Esophagus mucosa (tissue), 1 donor: ENCODE measurements around the gene PTPN14. TPM values are rescaled to one million over a fixed set of nuclear protein-coding genes. Genes with fewer than 3 reads are reported as not detected.
"Not testable (repeated sequence)": the region's sequence is repeated elsewhere in the genome, so short reads cannot be mapped to it uniquely, and the experiment has no call there.

Source experiments
- ATAC-seq: fragments of 200-7000 bp; cut with Tn5 transposase; one replicate; pipeline ENCODE4 v1.9.1; 2020
- total RNA-seq: library from RNA; stranded (reverse); gene quantifications from one replicate; pipeline ENCODE4 v1.2.4, GENCODE V29; 2023
- donor health status: DM: yes; HTN: yes; CAD: no.

The PTPN14 gene
- total RNA-seq, 1 donor from 2014 or later, result 25.3 TPM

DNA sequence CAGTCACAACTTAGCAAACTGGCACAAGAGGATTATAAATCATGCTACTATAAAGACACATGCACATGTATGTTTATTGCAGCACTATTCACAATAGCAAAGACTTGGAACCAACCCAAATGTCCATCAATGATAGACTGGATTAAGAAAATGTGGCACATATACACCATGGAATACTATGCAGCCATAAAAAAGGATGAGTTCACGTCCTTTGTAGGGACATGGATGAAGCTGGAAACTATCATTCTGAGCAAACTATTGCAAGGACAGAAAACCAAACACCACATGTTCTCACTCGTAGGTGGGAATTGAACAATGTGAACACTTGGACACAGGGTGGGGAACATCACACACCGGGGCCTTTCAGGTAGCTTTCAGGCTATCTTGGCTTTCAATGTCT lies 41.8 kb downstream of the PTPN14 start:
- ATAC-seq, result not testable (repeated sequence)

DNA sequence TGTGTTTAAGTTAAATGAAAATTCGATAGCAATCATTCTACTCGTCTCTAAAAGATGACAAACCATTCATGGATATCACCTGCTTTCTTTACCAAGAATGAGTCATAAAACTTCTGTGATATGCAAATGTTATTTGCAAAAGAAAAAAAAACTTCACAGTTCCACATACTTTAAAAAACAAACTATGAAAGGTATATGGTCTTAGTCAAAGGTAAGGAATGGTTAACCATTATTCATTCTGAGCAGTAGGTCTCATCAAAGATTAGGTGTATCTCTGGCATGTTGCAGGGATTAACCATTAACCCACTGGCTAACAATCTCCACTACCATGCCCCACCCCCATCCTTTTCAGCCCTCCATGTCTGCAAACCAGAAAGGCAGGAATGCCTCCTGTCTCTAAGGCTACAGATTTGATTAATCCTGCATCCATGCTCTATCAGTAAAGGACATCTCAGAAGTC lies 44.4 kb downstream of the PTPN14 start:
- peak; percentile 32 for ATAC-seq

DNA sequence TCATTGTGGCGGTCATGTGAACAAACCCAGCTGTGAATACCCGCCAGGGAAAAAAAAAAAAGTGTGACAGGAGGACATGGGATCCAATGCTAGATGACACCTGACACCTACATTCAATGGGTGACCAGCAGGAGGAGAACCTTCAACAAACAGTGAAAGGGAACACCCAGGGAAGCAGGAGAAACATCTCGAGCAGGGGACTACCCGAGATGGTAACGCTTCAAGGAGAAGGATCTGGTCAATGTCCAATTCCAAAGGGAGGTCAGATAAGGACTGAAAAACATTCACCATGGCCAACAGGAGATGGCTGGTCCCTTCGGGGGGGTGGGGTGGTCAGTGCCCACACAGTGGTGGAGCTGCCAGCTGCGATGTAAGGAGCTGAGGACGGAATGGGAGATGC lies 46.3 kb downstream of the PTPN14 start:
- ATAC-seq, result no peak

DNA sequence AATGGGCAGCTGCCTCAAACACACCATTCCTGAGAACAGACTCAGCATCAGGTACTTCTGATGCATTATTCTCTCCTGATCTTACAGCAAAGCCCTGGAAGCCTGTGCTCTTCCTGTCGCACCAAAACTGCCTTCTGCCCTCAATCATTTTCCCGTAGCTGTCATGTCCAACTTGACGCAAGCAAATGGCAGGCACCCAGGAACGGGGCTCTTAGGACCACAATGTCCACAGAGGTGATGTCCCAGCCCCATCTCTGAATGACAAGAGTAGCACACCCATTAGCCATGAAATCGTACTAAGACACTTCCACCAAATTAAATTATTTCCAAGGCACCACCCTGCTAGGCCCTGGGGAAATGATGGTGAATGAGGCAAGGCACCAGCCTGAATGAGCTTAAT lies 47.1 kb downstream of the PTPN14 start:
- no peak for ATAC-seq

DNA sequence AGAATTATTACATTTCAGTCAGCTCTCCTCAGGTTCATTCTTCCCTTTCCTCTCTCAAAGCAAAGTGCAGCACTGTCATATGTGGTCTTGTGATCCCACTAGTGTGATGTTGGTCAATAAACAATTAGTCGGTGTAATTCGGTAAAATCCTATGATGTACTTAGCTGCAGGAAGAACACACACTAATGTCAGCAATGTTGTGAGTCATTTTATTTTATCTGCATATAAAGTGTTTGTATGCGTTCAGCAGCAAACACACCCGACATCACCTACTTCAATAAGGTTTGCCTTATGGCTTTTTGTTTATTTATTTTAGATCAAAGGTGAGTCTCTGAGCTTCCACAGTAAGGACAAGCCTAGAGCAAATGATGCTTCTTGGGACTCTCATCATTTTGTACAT lies 47.8 kb downstream of the PTPN14 start:
- no peak for ATAC-seq

DNA sequence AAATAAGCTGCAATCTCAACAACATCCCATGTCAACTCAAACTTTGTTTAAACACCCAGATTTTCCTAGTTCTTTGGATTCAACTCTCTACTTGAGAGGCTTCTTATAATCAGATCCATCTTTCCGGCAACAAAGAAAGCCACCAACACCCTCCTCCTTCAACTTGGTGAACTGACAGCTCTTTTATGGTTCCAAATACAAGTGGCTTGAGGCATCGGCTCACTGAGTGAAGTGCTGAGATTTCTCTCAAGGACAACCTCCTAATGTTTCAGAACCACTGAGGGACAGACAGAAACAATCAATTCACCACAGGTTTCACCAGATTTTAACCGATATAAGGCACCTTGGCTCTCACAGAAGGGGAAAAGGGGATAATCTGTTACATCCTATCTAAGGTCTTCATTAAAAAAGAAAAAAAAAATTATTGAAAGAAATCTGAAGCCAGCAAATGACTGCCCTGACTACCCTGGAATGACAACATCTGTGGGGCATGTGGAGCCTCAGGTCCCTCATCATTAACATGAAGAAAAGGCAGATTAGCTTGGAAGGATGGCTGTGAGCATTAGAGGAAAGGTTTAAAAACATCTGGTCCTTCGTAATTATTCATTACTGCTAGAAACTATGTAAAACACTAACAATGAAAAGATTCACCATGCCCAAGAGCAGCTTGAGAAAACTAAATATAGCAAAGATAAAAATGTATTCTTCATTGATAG lies 50.9 kb downstream of the PTPN14 start:
- ATAC-seq, result no peak

DNA sequence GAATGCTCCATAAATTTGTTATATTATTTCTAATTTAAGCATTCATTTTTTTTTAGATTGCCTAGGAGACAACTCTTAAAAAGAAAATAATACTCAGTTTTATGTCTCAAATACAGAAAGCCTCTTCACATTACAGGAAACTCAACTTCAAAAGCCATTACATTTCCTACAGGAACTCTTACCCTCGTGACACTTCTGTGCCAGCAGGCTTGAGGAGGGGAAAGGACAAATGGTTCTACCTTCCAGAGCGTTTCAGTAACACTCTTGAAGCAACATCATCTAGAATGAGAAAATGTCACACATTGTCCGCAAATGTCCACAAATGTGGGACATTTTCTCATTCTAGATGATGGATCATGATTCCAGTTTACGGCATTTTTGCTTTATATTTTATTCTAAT lies 51.7 kb downstream of the PTPN14 start:
- ATAC-seq, result no peak

DNA sequence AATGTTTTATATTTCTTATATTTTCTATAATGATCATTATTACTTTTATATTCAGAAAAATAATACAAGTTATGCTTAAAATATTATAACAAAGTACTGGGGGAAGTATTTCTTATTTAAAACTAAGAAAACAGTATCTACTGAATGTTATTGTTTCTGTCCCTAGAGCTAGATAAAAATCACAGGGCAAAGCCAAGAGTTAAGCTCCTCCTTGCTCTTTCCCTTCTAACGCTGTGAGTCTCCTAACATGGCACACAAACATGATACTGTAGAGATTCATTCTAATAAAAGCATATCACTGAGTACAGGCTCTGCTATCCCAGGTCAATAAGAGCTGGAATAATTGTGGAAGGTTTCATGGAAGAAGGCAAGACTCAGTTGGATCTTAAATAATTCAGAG lies 53.4 kb downstream of the PTPN14 start:
- ATAC-seq, result no peak

DNA sequence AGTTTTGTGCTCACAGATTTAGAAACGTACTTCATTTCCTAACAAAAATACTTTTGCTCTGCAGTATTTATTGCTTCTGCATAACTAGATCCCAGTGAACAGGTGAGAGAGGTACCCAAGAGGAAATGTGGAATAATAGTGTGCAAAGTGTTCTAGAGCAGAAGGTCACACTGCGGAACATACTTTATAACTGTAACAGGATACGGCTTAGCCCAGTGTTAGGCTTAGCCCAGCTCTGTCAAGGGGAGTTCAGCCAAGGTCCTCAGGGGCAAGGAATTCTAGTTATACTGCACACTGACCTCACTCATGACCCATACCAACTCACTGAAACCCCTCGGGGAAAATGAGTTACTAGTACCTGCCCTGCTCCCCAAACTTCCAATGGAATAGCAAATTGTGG lies 55.3 kb downstream of the PTPN14 start:
- no peak for ATAC-seq

DNA sequence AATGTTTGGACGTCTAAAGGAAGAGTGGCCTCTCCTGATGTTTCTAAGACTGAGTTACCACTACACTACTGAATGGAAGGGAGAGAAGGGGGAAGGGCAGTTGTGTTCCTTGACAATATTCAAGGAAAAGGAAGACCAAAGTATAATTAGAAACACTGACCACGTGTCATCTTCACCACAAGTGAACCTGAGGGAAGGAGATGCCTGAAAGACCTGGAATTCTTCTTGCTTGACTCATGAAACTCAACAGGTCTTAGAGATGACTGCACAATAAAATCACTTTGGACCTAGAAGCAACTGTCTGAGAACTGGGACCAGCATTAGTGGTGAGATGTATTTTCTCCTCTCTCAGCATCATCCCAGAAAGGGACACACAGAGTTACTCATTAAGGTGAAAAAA lies 56.7 kb downstream of the PTPN14 start:
- no peak for ATAC-seq

DNA sequence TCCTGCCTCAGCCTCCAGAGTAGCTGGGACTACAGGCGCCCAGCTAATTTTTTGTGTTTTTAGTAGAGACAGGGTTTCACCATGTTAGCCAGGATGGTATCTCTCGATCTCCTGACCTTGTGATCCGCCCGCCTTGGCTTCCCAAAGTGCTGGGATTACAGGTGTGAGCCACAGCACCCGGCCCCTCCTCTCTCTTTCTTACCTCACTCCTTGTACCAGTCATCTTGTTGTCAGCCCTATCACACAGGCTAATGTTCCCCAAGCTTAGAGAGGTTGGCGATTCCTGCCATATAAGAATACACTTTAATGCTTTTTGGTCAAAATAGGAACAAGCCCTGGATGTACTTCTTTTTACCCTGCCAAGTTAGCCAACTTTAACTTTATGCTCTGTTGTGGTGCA lies 57.2 kb downstream of the PTPN14 start:
- ATAC-seq, result not testable (repeated sequence)

DNA sequence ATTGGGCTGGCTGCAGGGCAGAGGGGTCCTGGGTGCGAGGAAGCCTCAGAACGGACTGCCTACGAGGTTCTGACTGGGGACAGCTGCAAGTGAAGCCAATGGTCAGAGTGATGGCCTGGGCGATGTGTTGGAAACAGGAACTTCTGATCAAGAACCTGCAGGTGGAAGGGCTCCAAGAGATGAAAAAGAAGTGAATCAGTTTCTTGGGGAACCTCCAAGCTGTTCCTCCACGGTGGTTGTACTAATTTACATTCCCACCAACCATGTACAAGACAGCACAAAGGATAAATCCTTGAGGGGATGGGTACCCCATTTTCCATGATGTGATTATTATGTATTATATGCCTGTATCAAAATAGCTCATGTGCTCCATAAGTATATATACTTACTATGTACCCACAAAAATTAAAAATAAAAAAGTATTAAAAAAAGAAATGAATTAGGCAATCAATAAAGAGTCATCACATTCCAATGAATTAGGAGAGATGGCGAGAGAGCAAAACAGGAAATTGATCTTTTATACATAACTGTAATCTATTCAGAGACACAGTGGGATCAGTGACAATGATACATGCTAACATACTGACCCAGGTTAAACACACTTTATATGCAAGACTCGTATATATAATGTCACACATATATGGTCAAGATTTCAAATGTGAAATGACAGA lies 58.1 kb downstream of the PTPN14 start:
- ATAC-seq, result no peak

DNA sequence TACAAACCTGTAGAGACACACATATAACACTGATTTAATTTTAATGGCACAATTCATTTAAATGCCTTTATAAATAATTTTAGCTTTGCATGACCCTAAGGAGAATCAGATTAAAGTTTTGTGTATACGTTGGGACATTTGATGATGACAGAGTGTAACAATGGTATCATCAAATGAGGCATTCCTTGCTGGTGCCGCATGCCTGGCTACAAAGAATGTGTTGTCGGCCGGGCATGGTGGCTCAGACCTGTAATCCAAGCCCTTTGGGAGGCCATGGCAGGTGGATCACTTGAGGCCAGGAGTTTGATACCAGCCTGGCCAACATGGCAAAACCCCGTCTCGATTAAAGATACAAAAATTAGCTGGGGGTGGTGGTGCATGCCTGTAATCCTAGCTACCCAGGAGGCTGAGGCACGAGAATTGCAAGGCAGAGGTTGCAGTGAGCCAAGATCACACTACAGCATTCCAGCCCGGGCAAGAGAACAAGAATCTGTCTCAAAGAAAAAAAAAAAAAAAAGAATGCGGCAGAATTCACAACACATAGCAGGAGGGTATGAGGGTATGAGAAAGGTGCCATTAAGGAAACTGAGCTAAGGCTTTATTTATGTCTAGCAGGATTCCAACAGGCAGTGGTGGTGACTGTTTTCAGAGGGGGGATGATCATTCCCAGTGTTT lies 58.9 kb downstream of the PTPN14 start:
- no peak for ATAC-seq

DNA sequence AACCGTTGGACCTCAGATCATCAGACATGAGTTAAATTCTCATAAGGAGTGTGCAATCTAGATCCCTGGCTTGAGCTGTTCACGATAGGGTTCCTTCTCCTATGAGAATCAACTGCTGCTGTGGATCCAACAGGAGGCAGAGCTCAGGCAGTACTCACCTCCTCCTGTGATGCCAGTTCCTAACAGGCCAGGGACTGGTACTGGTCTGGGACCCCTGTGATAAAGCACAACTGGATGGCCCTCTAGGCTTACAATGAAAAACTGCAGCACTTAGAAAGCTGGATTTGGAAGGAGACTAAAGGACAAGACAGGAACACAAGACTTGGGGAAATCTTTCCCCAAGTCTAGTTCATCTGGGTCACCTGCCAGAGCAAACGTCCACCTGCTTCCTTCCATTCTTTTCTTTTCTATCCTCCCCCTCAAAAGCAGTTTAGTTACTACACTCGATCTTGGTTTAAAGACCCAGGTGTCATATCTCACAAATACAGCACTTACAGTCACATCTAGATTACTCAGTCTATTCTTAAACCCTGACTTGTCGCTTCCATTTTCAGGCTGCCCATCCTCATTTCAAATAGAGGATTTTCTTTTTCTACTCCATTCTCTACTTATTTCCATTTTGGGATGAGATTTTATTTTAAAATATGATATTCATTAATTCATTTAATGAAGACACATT lies 59.8 kb downstream of the PTPN14 start:
- ATAC-seq, result no peak

DNA sequence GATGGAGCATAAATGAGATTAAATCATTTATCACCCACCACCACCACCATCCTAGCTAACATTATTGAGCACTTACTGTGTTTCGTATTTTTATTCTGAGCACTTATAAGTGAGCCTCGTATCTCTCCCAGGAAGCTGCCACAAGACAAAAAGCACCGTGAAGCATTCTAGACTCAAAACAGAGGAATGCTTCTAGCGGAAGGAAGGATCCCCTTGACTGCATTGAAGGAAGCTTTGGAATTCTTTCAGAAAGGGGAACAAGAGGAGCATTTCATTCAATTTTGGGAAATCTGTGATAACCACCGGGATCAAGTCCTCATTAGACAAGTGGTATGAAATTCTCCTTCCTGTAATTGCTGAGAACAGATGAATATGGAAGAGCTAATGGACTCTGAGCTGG lies 66.3 kb downstream of the PTPN14 start:
- ATAC-seq, result no peak

DNA sequence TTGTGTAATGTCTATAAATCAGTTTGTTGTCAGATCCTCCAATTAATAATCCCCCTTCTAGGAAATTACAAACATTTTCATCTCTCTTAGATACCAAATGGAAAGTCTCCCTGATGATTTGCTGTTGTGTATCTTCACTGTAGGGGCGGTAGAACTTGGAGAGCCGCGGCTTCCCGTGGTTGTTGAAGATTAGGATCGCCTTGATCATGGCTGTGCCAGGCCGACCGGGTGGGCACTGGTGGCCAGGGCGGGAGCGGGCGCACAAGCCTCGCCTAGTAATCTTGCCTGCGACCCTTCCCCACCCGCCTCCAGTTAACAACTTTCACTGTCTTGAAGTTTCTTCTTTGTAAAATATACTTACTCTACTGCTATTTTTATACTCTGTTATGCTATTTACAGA lies 68.2 kb downstream of the PTPN14 start:
- not testable (repeated sequence) for ATAC-seq

DNA sequence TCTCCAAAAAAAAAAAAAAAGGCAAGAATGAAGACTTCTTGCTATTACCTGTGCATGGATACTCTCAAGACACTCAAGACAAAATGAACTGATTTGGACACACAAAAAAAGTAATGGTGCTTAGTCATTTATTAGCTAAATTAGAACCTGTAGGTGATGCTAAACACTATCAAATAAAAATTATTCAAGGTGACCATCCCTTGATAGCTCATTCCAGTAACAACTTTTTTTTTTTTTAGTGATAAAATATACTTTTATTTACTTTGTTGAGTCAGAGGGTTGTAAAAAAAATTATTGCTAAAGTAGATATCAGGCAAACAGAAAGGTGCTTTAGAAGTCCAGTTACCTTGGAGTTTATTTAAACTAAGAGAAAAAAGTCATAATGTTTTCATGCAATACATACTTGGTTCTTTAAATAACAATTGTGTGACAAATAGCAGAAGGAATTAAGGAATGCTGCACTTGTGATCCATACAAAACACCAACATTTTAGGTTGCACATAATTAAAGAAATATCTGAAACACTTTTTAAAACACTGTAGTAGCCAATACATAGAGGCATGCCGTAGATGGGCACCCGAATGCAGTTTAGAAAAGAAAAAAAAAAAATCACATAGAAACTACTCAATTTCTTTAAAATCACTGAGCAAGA lies 69.3 kb downstream of the PTPN14 start:
- ATAC-seq, result not testable (repeated sequence)

DNA sequence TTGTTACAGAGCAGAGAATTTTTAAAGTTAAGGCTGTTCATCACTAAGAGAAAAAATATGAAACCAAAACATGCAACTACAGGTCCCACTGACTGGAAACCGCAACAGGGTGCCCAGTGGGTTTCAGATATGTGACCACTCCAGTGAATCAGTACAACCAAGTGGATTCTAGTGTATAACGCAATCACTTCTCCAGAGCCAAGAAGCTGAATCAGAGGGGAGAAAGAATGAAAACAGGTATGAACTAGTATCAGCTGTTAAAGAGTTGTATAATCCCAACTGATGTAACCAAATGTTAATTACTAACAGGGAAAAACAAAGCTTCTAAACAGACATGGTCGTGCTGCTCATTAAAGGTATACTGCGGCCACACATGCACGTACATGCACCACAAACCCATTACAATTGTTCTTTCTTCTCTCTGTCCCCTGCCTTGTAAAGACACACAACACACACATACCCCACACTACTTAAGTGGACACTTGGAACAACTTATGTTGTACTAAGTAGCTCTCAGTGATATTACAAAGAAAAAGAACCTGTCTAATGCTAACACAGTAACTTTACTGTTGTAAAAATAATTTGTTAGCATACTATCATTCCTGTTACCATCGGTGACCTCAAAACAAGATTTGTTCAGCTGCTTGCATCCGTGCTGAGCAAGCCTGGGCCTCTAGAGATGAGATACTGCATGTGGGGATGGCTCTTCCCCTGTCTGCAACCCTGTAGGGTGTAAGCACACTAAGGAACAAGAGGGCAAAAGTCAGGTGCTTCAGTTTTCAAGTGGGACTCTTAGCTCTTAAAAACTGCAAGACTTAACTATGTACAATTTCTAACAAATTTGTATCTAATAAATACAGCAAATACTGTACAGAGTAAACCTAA lies 74.2 kb downstream of the PTPN14 start:
- peak; percentile 94 for ATAC-seq

DNA sequence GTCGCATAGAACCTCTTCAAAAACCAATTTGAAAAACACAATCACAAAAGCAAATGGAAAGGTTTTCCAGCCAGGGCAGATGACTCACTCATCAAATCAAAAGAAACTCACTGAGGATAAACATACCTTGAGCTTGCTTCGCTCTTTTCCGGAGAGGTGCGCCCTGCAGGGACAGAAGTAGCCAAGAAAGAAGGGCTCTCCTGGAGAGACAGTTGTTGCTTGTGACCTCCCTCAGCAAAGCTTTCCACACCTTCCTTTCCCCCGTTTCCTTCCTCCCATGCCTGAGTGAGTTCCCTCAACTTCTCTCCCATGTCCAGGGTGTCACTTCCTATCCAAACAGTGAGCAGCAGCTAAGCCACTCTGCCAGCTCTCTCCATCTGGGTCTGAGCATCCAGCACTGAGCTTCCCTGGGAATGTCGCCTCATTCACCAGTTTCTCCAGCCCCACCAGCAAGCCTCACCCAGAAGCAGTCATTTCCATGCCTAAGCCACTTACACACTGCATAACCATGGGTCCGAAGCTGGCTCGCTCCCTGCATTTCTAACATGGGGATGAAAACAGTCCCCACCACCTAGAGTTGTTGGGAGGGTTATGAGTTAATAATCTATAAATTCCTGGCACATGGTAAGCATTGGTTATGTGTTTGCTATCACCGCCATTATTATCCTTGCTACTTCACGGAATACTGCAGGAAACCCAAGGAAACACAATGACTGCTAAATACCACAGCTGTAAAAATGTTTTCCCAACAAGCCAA lies 75.0 kb downstream of the PTPN14 start:
- peak; percentile 64 for ATAC-seq

DNA sequence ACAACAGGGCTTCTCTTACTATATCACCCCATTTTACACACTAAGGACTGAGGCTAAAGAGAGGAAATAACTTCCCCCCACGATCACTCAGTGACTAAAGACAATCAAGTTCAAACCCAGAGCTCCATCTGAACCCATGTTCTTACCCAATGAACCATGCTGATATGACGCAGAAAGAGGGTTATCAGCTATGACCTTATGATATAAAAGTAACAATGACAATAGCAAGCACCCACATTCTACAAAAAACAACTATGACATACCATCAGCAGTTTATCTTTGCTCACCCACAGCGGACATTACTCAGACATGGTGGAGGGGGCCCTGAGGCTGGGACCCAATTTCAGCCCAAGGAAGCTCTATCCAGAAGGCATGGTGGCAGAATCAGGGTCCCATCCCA lies 75.7 kb downstream of the PTPN14 start:
- no peak for ATAC-seq

DNA sequence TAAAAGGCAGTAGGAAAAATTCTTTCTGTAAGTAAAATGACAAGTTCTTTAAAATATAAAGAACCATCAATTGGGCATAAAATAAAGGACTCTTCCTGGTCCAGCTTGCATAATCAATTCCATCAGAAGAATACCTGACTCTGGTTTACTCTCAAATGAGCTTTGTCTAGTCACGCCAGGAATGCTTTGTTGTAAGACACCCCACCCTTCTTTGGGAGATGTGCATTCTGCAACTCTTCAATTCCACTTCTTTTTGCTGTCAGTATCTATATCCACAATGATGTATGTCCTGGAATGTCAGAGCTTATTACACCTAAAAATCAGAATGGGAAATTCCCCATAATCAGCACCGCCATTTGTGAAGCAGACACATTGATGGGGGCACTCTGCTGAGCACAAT lies 76.1 kb downstream of the PTPN14 start:
- ATAC-seq, result no peak
